Hepatocyte (in vitro differentiated cells): ENCODE data around the gene DCLK2. TPM values are rescaled to one million over a fixed set of nuclear protein-coding genes. Genes with fewer than 3 reads are reported as not detected.
A peak's percentile ranks its signal among the peaks of the same experiment; 100 is the strongest.

ENCODE experiments used
- DNase-seq: peaks from one replicate; pipeline ENCODE4 v3.0.0-alpha.2; 2016; ENCODE audit warnings: low spot score
- H2AFZ ChIP-seq: fragments of 200-600 bp; sonication (generic); 2 replicates; pipeline ENCODE4 v1.6.0; 2016; ENCODE audit warnings: antibody characterized with exemption, mild to moderate bottlenecking
- H3K27ac ChIP-seq: fragments of 200-600 bp; sonication (generic); 2 replicates; pipeline ENCODE4 v1.5.1; 2016; ENCODE audit warnings: mild to moderate bottlenecking
- H3K27me3 ChIP-seq: fragments of 200-600 bp; sonication (generic); 2 replicates; pipeline ENCODE4 v1.6.1; 2016
- H3K36me3 ChIP-seq: fragments of 200-600 bp; sonication (generic); replicated peaks from 2 replicates; pipeline ENCODE4 v1.5.1; 2016; ENCODE audit warnings: low read depth; ENCODE audit not compliant: insufficient read depth
- H3K4me1 ChIP-seq: fragments of 200-600 bp; sonication (generic); 2 replicates; pipeline ENCODE4 v1.5.1; 2016; ENCODE audit warnings: mild to moderate bottlenecking, moderate library complexity; ENCODE audit not compliant: insufficient read depth
- H3K4me2 ChIP-seq: fragments of 200-600 bp; sonication (generic); 2 replicates; pipeline ENCODE4 v1.6.0; 2016
- H3K4me3 ChIP-seq: fragments of 200-600 bp; sonication (generic); 2 replicates; pipeline ENCODE4 v1.5.1; 2016; ENCODE audit warnings: mild to moderate bottlenecking
- H3K79me2 ChIP-seq: fragments of 200-600 bp; sonication (generic); 2 replicates; pipeline ENCODE4 v1.6.0; 2017; ENCODE audit warnings: mild to moderate bottlenecking
- H3K9me2 ChIP-seq: fragments of 200-600 bp; sonication (generic); replicated peaks from 2 replicates; pipeline ENCODE4 v1.6.0; 2017; ENCODE audit warnings: mild to moderate bottlenecking; ENCODE audit not compliant: insufficient read depth
- H3K9me3 ChIP-seq: fragments of 200-600 bp; sonication (generic); 2 replicates; pipeline ENCODE4 v1.5.1; 2016; ENCODE audit warnings: low read depth, mild to moderate bottlenecking
- H4K20me1 ChIP-seq: fragments of 200-600 bp; sonication (generic); 2 replicates; pipeline ENCODE4 v1.6.0; 2016; ENCODE audit warnings: mild to moderate bottlenecking; ENCODE audit not compliant: insufficient read depth, poor library complexity, severe bottlenecking
- EZH2 ChIP-seq: fragments of 200-600 bp; sonication (generic); IDR thresholded peaks from 2 replicates; pipeline ENCODE4 v1.6.1; 2016; ENCODE audit warnings: antibody characterized with exemption, mild to moderate bottlenecking, borderline replicate concordance
- EZH2phosphoT487 ChIP-seq: fragments of 200-600 bp; sonication (generic); IDR thresholded peaks from one replicate; pipeline ENCODE4 v1.6.1; 2018; ENCODE audit warnings: antibody characterized with exemption, mild to moderate bottlenecking, low read depth, moderate library complexity; ENCODE audit not compliant: unreplicated experiment, severe bottlenecking
- WGBS: methylation state at CpG from one replicate; pipeline ENCODE4 v1.1.6; 2016; ENCODE audit warnings: low lambda C conversion rate; ENCODE audit errors: missing lambda C conversion rate; 5-methylcytosine and 5-hydroxymethylcytosine counted together
- polyA plus RNA-seq: library from polyadenylated mRNA; unstranded; fragments of >200 nt; fragmentation: Nextera tagmentation; extraction: Ambion mirVana; gene quantifications from 2 replicates; pipeline ENCODE4 v1.2.1, GENCODE V29; 2016
- total RNA-seq: library from RNA; depleted of rRNA; stranded (reverse); fragments of >200 nt; gene quantifications from 2 replicates; pipeline ENCODE4 v1.2.3, GENCODE V29; 2014
- TF ChIP-seq, protein P1 (sequence below): fragments of 200-600 bp; sonication (generic); IDR thresholded peaks from 2 replicates; pipeline ENCODE4 v1.5.1; 2016; ENCODE audit warnings: antibody characterized with exemption, mild to moderate bottlenecking; ENCODE audit not compliant: poor library complexity

The DCLK2 gene
- total and polyA plus RNA-seq, 2 experiments from 2014 or later: 1.5 to 2.8 TPM

DNA sequence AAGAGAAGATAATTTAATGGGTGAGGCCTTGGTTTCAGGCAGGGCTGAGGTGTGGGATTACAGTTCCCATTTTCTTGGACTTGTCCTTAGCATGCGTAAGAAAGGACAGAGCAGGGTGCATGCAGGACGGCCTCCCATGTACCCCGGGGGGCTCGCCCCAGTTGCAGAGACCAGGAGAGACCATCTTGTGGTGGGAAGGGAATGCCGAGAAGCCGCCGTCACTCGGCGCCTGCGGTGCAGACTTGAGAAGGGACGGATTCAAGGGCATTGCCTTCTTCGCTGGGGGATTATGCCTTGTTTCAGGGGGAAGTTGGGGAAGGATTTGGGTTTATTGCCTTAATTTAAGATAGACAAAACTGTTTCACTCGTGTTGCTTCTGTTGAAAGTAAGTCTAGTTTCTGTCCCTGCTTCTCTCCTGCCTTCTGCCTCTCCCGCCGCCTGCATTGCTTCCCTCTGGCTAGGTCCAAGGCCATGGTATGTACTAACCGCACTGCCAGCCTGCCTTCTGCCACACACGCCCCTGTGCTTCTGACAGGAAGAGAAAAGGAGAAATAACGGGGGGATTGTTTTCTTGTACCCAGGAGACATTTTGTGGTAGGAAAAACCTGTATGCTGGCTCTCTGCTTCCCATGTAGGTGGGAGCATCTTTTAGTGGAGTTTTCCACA is 175.9 kb downstream of the DCLK2 start:
- 96% methylated on average over 18 of the region's 18 CpGs for WGBS
- H4K20me1 ChIP-seq: no peaks in the 10 kb centered on the region
- no peaks in the 10 kb centered on the region for H3K79me2 ChIP-seq
- H3K36me3 ChIP-seq: no peaks in the 10 kb centered on the region
- no peaks in the 10 kb centered on the region for H3K27me3 ChIP-seq
- no peak overlapping the region for H3K4me3 ChIP-seq
- H2AFZ ChIP-seq: no peak overlapping the region
- H3K9me2 ChIP-seq: no peaks in the 10 kb centered on the region
- H3K4me1 ChIP-seq: peaks cover 15% of the 10 kb centered on the region
- H3K9me3 ChIP-seq: no peaks in the 10 kb centered on the region
- H3K27ac ChIP-seq: no peak overlapping the region
- TF ChIP-seq, protein P1, sequence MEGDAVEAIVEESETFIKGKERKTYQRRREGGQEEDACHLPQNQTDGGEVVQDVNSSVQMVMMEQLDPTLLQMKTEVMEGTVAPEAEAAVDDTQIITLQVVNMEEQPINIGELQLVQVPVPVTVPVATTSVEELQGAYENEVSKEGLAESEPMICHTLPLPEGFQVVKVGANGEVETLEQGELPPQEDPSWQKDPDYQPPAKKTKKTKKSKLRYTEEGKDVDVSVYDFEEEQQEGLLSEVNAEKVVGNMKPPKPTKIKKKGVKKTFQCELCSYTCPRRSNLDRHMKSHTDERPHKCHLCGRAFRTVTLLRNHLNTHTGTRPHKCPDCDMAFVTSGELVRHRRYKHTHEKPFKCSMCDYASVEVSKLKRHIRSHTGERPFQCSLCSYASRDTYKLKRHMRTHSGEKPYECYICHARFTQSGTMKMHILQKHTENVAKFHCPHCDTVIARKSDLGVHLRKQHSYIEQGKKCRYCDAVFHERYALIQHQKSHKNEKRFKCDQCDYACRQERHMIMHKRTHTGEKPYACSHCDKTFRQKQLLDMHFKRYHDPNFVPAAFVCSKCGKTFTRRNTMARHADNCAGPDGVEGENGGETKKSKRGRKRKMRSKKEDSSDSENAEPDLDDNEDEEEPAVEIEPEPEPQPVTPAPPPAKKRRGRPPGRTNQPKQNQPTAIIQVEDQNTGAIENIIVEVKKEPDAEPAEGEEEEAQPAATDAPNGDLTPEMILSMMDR: no peak
- no peak for TF ChIP-seq EZH2
- TF ChIP-seq EZH2phosphoT487: no peak
- no peak overlapping the region for H3K4me2 ChIP-seq
- DNase-seq: no peak

DNA sequence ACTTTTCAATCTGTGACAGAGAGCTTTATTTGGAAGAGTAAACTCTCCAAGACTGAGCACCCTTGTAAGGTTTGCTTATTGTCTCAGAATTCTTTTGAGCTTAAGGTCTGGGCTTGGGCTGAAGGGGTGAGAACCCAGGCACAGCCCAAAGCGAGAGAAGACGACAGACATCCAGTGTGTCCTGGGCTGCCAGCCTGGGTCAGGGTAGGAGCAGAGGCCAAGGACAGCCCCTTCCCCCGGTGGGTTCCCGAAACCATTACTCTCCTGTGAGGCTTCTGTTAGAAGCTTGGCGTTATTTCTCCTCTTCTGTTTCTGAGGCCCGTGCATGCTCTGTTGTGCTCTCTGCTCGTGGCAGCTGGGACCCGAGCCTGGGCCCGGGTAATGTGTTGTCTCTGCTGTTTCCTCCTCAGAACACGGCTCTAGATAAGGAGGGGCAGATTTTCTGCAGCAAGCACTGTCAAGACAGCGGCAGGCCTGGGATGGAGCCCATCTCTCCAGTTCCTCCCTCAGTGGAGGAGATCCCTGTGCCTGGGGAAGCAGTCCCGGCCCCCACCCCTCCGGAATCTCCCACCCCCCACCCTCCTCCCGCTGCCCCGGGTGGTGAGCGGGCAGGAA is 177.5 kb downstream of the DCLK2 start:
- peak overlapping the region; percentile 39 for H3K27ac ChIP-seq
- TF ChIP-seq EZH2phosphoT487 (no peak), EZH2 (no peak)
- TF ChIP-seq, protein P1: no peak
- no peak overlapping the region for H3K4me2 ChIP-seq
- no peaks in the 10 kb centered on the region for H4K20me1 ChIP-seq
- no peaks in the 10 kb centered on the region for H3K9me2 ChIP-seq
- WGBS: 79% methylated on average over 15 of the region's 16 CpGs
- peaks cover 15% of the 10 kb centered on the region for H3K4me1 ChIP-seq
- no peak overlapping the region for H2AFZ ChIP-seq
- no peak overlapping the region for H3K4me3 ChIP-seq
- no peaks in the 10 kb centered on the region for H3K27me3 ChIP-seq
- H3K36me3 ChIP-seq: no peaks in the 10 kb centered on the region
- H3K79me2 ChIP-seq: no peaks in the 10 kb centered on the region
- no peak for DNase-seq
- no peaks in the 10 kb centered on the region for H3K9me3 ChIP-seq

DNA sequence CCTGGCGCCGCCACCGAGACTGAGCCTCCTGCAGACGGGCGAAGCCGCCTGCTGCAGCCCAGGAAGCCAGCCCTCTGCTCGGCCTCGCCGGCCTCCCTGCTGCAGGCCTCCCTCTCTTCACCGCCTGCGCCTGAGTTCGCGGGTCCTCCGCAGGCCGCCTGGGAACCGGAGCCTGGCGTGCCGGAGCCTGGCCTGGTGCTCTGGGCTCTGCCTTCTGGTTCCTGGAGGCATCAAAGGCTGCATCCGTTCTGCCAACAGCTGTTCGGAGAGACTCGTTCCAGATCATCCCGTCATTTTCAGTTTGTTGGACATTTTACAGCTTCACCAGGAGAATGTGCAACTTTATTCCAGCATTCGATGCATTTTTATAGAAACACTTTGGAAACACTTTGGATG is 178.0 kb downstream of the DCLK2 start:
- H3K36me3 ChIP-seq: no peaks in the 10 kb centered on the region
- peak overlapping the region; percentile 39 for H3K27ac ChIP-seq
- TF ChIP-seq EZH2phosphoT487 (no peak), EZH2 (no peak)
- TF ChIP-seq, protein P1: no peak
- DNase-seq: no peak
- H3K9me3 ChIP-seq: no peaks in the 10 kb centered on the region
- no peak overlapping the region for H3K4me3 ChIP-seq
- H3K9me2 ChIP-seq: no peaks in the 10 kb centered on the region
- peaks cover 15% of the 10 kb centered on the region for H3K4me1 ChIP-seq
- H3K4me2 ChIP-seq: no peak overlapping the region
- H4K20me1 ChIP-seq: no peaks in the 10 kb centered on the region
- no peaks in the 10 kb centered on the region for H3K79me2 ChIP-seq
- H2AFZ ChIP-seq: no peak overlapping the region
- no peaks in the 10 kb centered on the region for H3K27me3 ChIP-seq
- WGBS: 94% methylated on average over 22 of the region's 23 CpGs
